CD4-positive, alpha-beta T cell (primary cell): ENCODE results near the gene CCDC60. TPM values are rescaled to one million over a fixed set of nuclear protein-coding genes. Genes with fewer than 3 reads are reported as not detected.

Experiments used
- ATAC-seq: fragments of 200-7000 bp; cut with Tn5 transposase; one replicate; pipeline ENCODE4 v1.10.0; 2022; ENCODE audit warnings: mild to moderate bottlenecking; ENCODE audit not compliant: poor library complexity
- CTCF ChIA-PET: fragments of 350-600 bp; sonication (Branson Sonifier 250); formaldehyde crosslinking; loops from one replicate; lab custom pipeline; 2021; ENCODE audit warnings: antibody characterized with exemption, inconsistent platforms; lab: Charles Lee
- POLR2A ChIA-PET: fragments of 350-600 bp; sonication (Branson Sonifier 250); formaldehyde crosslinking; loops from one replicate; lab custom pipeline; 2021; ENCODE audit warnings: antibody characterized with exemption, inconsistent platforms; lab: Charles Lee
- DNase-seq, 14 experiments: peaks; one replicate each; pipeline ENCODE4 v3.0.0-alpha.2; 2013 to 2020; ENCODE audit warnings: mixed read lengths in 2 of 14
- H3K27ac ChIP-seq, 2 donors: one replicate each; pipeline versions ENCODE4 v1.5.1 to v1.7.0; 2013; ENCODE audit warnings: low read length in 2 of 2, low read depth in 1 of 2, mild to moderate bottlenecking in 1 of 2
- H3K27me3 ChIP-seq, 2 experiments: 1 replicate in 1 of 2; 2 replicates in 1 of 2; pipeline versions ENCODE4 v1.6.1 to v1.7.0; 2013; ENCODE audit warnings: low read length in 2 of 2, control low read depth in 1 of 2, mild to moderate bottlenecking in 1 of 2, moderate library complexity in 1 of 2; ENCODE audit not compliant: insufficient read depth in 2 of 2, control insufficient read depth in 1 of 2
- H3K36me3 ChIP-seq: one replicate; pipeline ENCODE4 v1.6.1; 2013; ENCODE audit warnings: low read length, control low read depth; ENCODE audit not compliant: insufficient read depth
- H3K4me1 ChIP-seq: one replicate; pipeline ENCODE4 v1.6.1; 2013; ENCODE audit warnings: low read length, control low read depth; ENCODE audit not compliant: insufficient read depth
- H3K4me3 ChIP-seq: one replicate; pipeline ENCODE4 v1.5.1; 2013; ENCODE audit warnings: mild to moderate bottlenecking, low read length, moderate library complexity
- H3K9me3 ChIP-seq, 2 experiments: 1 replicate in 1 of 2; 2 replicates in 1 of 2; pipeline versions ENCODE4 v1.6.1 to v1.7.0; 2013; ENCODE audit warnings: low read length in 2 of 2, mild to moderate bottlenecking in 2 of 2, control low read depth in 1 of 2, moderate library complexity in 1 of 2; ENCODE audit not compliant: control insufficient read depth in 1 of 2, insufficient read depth in 1 of 2
- H3K27ac Mint-ChIP-seq: one replicate; pipeline ENCODE4 v1.8.0; 2020; ENCODE audit warnings: mixed read lengths
- H3K27me3 Mint-ChIP-seq: one replicate; pipeline ENCODE4 v1.8.0; 2021; ENCODE audit warnings: mixed read lengths
- H3K36me3 Mint-ChIP-seq: one replicate; pipeline ENCODE4 v1.8.0; 2021; ENCODE audit warnings: low read depth, mixed read lengths
- H3K4me1 Mint-ChIP-seq: one replicate; pipeline ENCODE4 v1.8.0; 2021; ENCODE audit warnings: low read depth, mixed read lengths
- H3K4me3 Mint-ChIP-seq: one replicate; pipeline ENCODE4 v1.8.0; 2020; ENCODE audit warnings: mild to moderate bottlenecking, mixed read lengths
- H3K9me3 Mint-ChIP-seq: one replicate; pipeline ENCODE4 v1.8.0; 2020; ENCODE audit warnings: mixed read lengths
- intact Hi-C, 2 experiments: fragments of 100-400 bp; cut with DNase I in 1 of 2; cut with micrococcal nuclease in 1 of 2; formaldehyde crosslinking; loops; one replicate each; pipeline versions ENCODE4 v1.15.1 to v1.9.0; 2023 to 2025; cut with DNase I, micrococcal nuclease
- total RNA-seq, 174 experiments: library from RNA in 2 of 174; stranded (reverse) in 2 of 174; gene quantifications; one replicate each; pipeline ENCODE4 v1.2.3 and lab custom pipeline; 2021 to 2026
- TF ChIP-seq, protein P1 (sequence below): fragments of 200-600 bp; IDR thresholded peaks from one replicate; pipeline ENCODE4 v1.8.0; 2022; ENCODE audit warnings: antibody characterized with exemption, mild to moderate bottlenecking

CCDC60 gene
- total RNA-seq, 2 experiments from 2014 or later, result not detected

DNA sequence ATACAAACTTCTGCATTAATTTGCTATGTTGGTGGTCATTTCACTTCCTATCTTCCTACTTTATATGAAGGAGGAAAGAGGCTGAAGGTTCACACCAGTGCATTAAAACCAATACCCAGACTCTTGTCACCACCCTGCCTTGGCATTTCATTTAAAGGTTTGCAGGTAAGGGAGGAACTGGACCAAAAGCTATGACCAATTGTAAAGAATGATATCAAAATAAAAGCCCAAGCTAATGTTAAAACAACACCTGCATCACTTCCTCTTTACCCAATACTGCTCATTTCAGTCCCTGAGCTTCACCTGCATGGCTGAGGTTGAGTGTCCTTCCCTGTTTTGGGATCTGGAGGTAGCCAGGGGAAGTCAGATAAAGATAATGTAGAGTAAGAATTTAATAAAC, 211.8 kb downstream of the CCDC60 start:
- H3K9me3 ChIP-seq, result no peaks in the 10 kb centered on the region
- no peak overlapping the region for H3K27ac ChIP-seq
- intact Hi-C loops, result loop anchor here (2.0 to 10.0 kb wide), 4 partner anchors 432 to 1672 kb away; no protein-coding TSS in a partner anchor
- Mint-ChIP-seq H3K36me3 (no peaks in the 10 kb centered on the region), H3K27ac (no peak overlapping the region), H3K9me3 (no peaks in the 10 kb centered on the region), H3K4me1 (no peaks in the 10 kb centered on the region), H3K27me3 (peaks cover 76% of the 10 kb centered on the region), H3K4me3 (no peak overlapping the region)
- CTCF ChIA-PET, result no interaction called here
- POLR2A ChIA-PET, result interaction anchor here (1.1 kb wide), 1 partner anchor 33 kb away, joined by 3 read pairs; no protein-coding TSS in a partner anchor
- DNase-seq (no peak), ATAC-seq (no peak)
- no peaks in the 10 kb centered on the region for H3K36me3 ChIP-seq
- no peak overlapping the region for H3K4me3 ChIP-seq
- no peaks in the 10 kb centered on the region for H3K4me1 ChIP-seq
- H3K27me3 ChIP-seq, result peaks cover 6 to 8% of the 10 kb centered on the region in 2 experiments
- TF ChIP-seq, protein P1, sequence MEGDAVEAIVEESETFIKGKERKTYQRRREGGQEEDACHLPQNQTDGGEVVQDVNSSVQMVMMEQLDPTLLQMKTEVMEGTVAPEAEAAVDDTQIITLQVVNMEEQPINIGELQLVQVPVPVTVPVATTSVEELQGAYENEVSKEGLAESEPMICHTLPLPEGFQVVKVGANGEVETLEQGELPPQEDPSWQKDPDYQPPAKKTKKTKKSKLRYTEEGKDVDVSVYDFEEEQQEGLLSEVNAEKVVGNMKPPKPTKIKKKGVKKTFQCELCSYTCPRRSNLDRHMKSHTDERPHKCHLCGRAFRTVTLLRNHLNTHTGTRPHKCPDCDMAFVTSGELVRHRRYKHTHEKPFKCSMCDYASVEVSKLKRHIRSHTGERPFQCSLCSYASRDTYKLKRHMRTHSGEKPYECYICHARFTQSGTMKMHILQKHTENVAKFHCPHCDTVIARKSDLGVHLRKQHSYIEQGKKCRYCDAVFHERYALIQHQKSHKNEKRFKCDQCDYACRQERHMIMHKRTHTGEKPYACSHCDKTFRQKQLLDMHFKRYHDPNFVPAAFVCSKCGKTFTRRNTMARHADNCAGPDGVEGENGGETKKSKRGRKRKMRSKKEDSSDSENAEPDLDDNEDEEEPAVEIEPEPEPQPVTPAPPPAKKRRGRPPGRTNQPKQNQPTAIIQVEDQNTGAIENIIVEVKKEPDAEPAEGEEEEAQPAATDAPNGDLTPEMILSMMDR, result no peak

DNA sequence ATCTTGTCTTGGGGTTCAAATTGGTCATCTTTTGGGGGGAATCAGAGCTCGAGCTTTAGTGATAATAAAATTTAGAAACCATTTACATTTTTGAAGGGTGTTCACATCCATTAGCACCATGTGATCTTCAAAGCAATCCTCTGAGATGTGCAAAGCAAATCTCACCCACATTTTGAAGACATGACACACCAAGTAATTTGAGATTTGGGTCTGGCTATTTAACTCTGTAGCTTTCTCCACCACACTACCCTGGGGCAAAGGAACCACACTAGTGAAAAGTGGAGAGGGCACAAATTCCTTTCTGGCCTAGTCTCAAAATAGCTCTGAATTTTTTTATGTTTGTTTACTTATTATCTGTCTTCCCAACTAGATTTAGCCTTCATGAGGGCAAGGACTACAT, 212.5 kb downstream of the CCDC60 start:
- H3K9me3 Mint-ChIP-seq, result no peaks in the 10 kb centered on the region
- DNase-seq (no peak), ATAC-seq (no peak)
- ChIA-PET POLR2A (interaction anchor here (1.1 kb wide), 1 partner anchor 33 kb away, joined by 3 read pairs; no protein-coding TSS in a partner anchor), CTCF (no interaction called here)
- H3K27ac Mint-ChIP-seq, result no peak overlapping the region
- H3K36me3 ChIP-seq, result no peaks in the 10 kb centered on the region
- peaks cover 75% of the 10 kb centered on the region for H3K27me3 Mint-ChIP-seq
- no peaks in the 10 kb centered on the region for H3K4me1 Mint-ChIP-seq
- peaks cover 6 to 8% of the 10 kb centered on the region in 2 experiments for H3K27me3 ChIP-seq
- intact Hi-C loops, result loop anchor here (2.0 to 10.0 kb wide), 4 partner anchors 432 to 1672 kb away; no protein-coding TSS in a partner anchor
- H3K9me3 ChIP-seq, result no peaks in the 10 kb centered on the region
- no peak overlapping the region for H3K4me3 ChIP-seq
- no peak overlapping the region for H3K27ac ChIP-seq
- TF ChIP-seq, protein P1, result no peak
- no peaks in the 10 kb centered on the region for H3K36me3 Mint-ChIP-seq
- H3K4me3 Mint-ChIP-seq, result no peak overlapping the region
- H3K4me1 ChIP-seq, result no peaks in the 10 kb centered on the region

DNA sequence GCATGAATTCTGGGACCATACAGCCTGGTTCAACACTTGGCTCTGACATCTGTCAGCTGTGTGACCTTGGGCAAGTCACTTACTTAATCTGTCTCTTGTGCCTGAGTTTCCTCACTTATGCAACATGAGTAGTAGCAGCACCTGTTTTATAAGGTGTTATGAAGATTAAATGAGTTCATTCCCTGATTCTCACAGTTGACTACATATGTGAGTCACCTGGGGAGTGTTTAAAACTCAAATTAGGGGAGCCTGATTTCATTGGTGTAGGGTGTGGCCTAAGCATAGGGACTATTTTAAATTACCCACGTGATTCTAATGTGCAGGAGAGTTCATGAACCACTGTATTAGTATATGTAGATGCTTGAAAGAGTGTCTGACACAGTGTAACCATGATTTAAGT, 222.3 kb downstream of the CCDC60 start:
- H3K27me3 ChIP-seq, result peaks cover 3 to 4% of the 10 kb centered on the region in 2 experiments
- H3K9me3 ChIP-seq, result no peaks in the 10 kb centered on the region
- TF ChIP-seq, protein P1, result no peak
- ChIA-PET CTCF (no interaction called here), POLR2A (no interaction called here)
- DNase-seq, result no peak
- no peaks in the 10 kb centered on the region for H3K36me3 Mint-ChIP-seq
- no peaks in the 10 kb centered on the region for H3K4me1 Mint-ChIP-seq
- H3K36me3 ChIP-seq, result no peaks in the 10 kb centered on the region
- H3K27ac Mint-ChIP-seq, result no peak overlapping the region
- H3K4me3 ChIP-seq, result no peak overlapping the region
- no peak for ATAC-seq
- H3K27ac ChIP-seq, result no peak overlapping the region
- no peak overlapping the region for H3K4me3 Mint-ChIP-seq
- peaks cover 31% of the 10 kb centered on the region for H3K27me3 Mint-ChIP-seq
- intact Hi-C loops, result no loop called here
- no peaks in the 10 kb centered on the region for H3K4me1 ChIP-seq
- H3K9me3 Mint-ChIP-seq, result no peaks in the 10 kb centered on the region
